ENCODE measurements around the gene PAPPA2.

The PAPPA2 gene

DNA sequence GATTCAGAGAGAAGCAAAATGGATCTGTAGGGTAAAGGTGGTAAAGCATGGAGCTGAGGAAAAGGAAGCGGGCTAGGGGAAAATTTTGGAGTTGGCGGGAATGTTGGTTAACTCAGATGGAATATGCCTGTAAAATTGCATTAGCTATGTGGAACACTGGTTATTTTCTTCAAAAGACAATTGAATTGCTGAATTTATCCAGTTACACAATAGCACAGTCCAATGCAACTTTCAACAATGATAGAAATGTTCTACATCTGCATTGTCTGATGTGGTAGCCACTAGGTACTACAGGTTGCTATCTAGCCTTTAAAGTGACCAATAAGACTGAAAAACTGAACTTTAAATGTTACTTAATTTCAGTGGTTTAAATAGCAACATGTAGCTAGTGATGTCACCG, 386.3 kb downstream of the PAPPA2 start:
- Histone ChIP-seq H3K27me3 (ENCODE audit: insufficient read depth, low read depth, severe bottlenecking) (no peaks in the 10 kb centered on the region), H3K4me3 (ENCODE audit: low read depth, low read length) (no peak overlapping the region), H3K27ac (no peak overlapping the region), H3K9me3 (ENCODE audit: severe bottlenecking) (no peaks in the 10 kb centered on the region), H3K36me3 (no peaks in the 10 kb centered on the region)
- no peak for DNase-seq
- TF ChIP-seq, protein P1, sequence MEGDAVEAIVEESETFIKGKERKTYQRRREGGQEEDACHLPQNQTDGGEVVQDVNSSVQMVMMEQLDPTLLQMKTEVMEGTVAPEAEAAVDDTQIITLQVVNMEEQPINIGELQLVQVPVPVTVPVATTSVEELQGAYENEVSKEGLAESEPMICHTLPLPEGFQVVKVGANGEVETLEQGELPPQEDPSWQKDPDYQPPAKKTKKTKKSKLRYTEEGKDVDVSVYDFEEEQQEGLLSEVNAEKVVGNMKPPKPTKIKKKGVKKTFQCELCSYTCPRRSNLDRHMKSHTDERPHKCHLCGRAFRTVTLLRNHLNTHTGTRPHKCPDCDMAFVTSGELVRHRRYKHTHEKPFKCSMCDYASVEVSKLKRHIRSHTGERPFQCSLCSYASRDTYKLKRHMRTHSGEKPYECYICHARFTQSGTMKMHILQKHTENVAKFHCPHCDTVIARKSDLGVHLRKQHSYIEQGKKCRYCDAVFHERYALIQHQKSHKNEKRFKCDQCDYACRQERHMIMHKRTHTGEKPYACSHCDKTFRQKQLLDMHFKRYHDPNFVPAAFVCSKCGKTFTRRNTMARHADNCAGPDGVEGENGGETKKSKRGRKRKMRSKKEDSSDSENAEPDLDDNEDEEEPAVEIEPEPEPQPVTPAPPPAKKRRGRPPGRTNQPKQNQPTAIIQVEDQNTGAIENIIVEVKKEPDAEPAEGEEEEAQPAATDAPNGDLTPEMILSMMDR (IDR thresholded peaks at IDR 0.05; ENCODE audit: low read depth, low read length), result no peak

DNA sequence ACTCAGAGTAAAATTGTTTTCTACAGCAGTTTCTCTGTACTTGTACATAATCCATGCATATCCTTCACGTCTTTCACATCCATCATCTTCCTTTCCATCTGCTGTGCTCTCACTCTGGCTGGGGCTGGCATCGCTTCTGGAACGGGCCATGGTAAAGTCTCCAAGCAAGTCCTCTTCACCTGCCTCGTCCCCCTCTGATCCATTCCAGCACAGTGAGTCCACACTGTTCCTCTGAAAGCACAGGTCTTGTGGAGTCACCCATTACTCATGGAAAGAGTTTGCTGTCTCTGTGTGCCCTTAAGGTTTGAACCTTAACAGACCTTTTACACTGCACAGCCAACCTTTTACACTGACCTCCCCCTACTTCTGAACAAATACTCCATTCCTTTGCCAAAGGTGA, 387.9 kb downstream of the PAPPA2 start:
- Histone ChIP-seq H3K27me3 (ENCODE audit: insufficient read depth, low read depth, severe bottlenecking) (no peaks in the 10 kb centered on the region), H3K36me3 (no peaks in the 10 kb centered on the region), H3K27ac (no peak overlapping the region), H3K4me3 (ENCODE audit: low read depth, low read length) (no peak overlapping the region), H3K9me3 (ENCODE audit: severe bottlenecking) (no peaks in the 10 kb centered on the region)
- TF ChIP-seq, protein P1 (IDR thresholded peaks at IDR 0.05; ENCODE audit: low read depth, low read length), result no peak
- DNase-seq, result no peak

DNA sequence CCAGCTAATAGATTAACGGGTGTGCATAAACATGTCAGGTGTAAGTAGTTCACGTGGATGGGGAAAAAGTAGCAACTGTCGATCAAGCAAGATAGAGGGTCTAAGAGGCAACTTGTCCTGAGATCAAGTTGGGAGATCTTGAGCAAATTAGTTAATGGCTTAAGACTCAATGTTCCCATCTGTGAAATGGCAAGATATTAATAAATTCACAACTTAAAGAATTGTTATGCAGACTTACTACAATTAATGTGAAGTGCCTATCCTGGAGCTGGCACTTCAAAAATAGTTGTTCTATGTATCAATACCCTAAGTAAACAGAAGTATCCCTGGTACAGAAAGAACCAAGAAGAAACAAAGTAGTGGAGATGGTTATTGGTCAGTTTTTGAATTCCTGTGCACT, 389.1 kb downstream of the PAPPA2 start:
- TF ChIP-seq, protein P1 (IDR thresholded peaks at IDR 0.05; ENCODE audit: low read depth, low read length), result no peak
- no peak overlapping the region for H3K27ac ChIP-seq
- no peaks in the 10 kb centered on the region for H3K27me3 ChIP-seq (ENCODE audit: insufficient read depth, low read depth, severe bottlenecking)
- H3K4me3 ChIP-seq (ENCODE audit: low read depth, low read length), result no peak overlapping the region
- no peaks in the 10 kb centered on the region for H3K36me3 ChIP-seq
- H3K9me3 ChIP-seq (ENCODE audit: severe bottlenecking), result no peaks in the 10 kb centered on the region
- DNase-seq, result no peak

DNA sequence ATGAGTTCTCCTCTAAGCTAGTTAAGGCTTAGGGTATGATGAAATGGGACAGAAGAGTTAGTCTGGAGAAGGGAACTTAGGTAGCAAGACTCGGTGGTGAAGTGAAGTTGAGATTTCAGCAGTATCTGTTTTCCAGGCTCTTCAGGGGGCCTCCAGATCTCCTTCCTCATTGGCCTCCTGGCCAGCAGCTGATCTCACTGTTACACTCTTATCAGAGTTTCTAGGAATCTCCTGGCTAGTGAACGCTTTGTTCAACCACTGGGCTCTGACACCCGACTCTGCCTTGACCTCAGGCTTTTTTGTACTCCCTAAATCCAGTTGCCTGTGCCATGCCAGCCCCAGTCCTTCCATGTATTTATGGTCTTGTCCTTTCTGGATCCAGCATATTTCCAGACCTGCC, 390.5 kb downstream of the PAPPA2 start:
- no peaks in the 10 kb centered on the region for H3K36me3 ChIP-seq
- H3K9me3 ChIP-seq (ENCODE audit: severe bottlenecking), result no peaks in the 10 kb centered on the region
- H3K27me3 ChIP-seq (ENCODE audit: insufficient read depth, low read depth, severe bottlenecking), result no peaks in the 10 kb centered on the region
- no peak overlapping the region for H3K27ac ChIP-seq
- no peak overlapping the region for H3K4me3 ChIP-seq (ENCODE audit: low read depth, low read length)
- DNase-seq, result no peak
- TF ChIP-seq, protein P1 (IDR thresholded peaks at IDR 0.05; ENCODE audit: low read depth, low read length), result no peak

DNA sequence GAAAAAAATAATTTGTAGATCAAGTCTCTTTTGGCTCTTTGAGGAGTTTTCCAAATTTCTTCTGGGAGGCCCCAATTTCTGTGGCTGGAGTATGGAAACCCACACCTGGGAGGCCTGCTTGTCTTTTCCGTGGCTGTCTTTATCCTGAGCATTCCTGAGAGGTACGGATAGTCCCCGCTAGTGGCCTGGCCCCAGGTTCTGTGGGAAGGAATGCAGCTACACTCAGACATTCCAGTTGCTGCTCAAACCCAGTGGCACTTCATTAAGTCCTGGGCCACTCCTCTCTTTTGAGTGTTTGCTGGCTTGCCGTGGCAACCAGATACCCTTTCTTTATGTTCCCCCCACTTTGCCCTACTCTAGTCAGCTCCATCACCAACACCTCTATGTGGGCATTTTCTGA, 391.1 kb downstream of the PAPPA2 start:
- Histone ChIP-seq H3K36me3 (no peaks in the 10 kb centered on the region), H3K27ac (no peak overlapping the region), H3K4me3 (ENCODE audit: low read depth, low read length) (no peak overlapping the region), H3K9me3 (ENCODE audit: severe bottlenecking) (no peaks in the 10 kb centered on the region), H3K27me3 (ENCODE audit: insufficient read depth, low read depth, severe bottlenecking) (no peaks in the 10 kb centered on the region)
- no peak for DNase-seq
- TF ChIP-seq, protein P1 (IDR thresholded peaks at IDR 0.05; ENCODE audit: low read depth, low read length), result no peak

All from WERI-Rb-1 (cell line).